GM23338 (cell line): ENCODE results near the gene TRPM3. TPM values are rescaled to one million over a fixed set of nuclear protein-coding genes. Genes with fewer than 3 reads are reported as not detected.

Experiments used
- ATAC-seq: fragments of 200-7000 bp; cut with Tn5 transposase; 3 replicates; pipeline ENCODE4 v1.9.1; 2020
- DNase-seq: peaks from one replicate; pipeline ENCODE4 v3.0.0-alpha.2; 2015; ENCODE audit warnings: low spot score
- H2AFZ ChIP-seq: fragments of 200-600 bp; sonication (generic); 2 replicates; pipeline ENCODE4 v1.8.0; 2016; ENCODE audit warnings: antibody characterized with exemption, mild to moderate bottlenecking, moderate library complexity
- H3F3A ChIP-seq: fragments of 200-600 bp; sonication (generic); replicated peaks from 2 replicates; pipeline ENCODE4 v1.8.0; 2017; ENCODE audit warnings: antibody characterized with exemption, mixed run types, low read depth
- H3K27ac ChIP-seq: fragments of 200-600 bp; sonication (generic); 2 replicates; pipeline ENCODE4 v1.6.1; 2016; ENCODE audit warnings: low read depth
- H3K27me3 ChIP-seq: fragments of 200-600 bp; sonication (generic); 2 replicates; pipeline ENCODE4 v1.8.0; 2016; ENCODE audit warnings: mild to moderate bottlenecking, mixed run types, moderate library complexity; ENCODE audit not compliant: insufficient read depth
- H3K36me3 ChIP-seq: fragments of 200-600 bp; sonication (generic); 2 replicates; pipeline ENCODE4 v1.8.0; 2016; ENCODE audit warnings: mild to moderate bottlenecking; ENCODE audit not compliant: insufficient read depth
- H3K4me1 ChIP-seq: fragments of 200-600 bp; sonication (generic); 2 replicates; pipeline ENCODE4 v1.8.0; 2016; ENCODE audit warnings: mild to moderate bottlenecking, moderate library complexity; ENCODE audit not compliant: insufficient read depth
- H3K4me2 ChIP-seq: fragments of 200-600 bp; sonication (generic); 2 replicates; pipeline ENCODE4 v1.7.1; 2017; ENCODE audit warnings: mixed run types
- H3K4me3 ChIP-seq: fragments of 200-600 bp; sonication (generic); 2 replicates; pipeline ENCODE4 v1.6.1; 2016; ENCODE audit warnings: mixed run types
- H3K79me2 ChIP-seq: fragments of 200-600 bp; sonication (generic); replicated peaks from 2 replicates; pipeline ENCODE4 v1.8.0; 2017; ENCODE audit warnings: mild to moderate bottlenecking; ENCODE audit not compliant: insufficient read depth
- H3K9me2 ChIP-seq: fragments of 200-600 bp; sonication (generic); 2 replicates; pipeline ENCODE4 v1.8.0; 2017; ENCODE audit not compliant: insufficient read depth
- H4K20me1 ChIP-seq: fragments of 200-600 bp; sonication (generic); replicated peaks from 2 replicates; pipeline ENCODE4 v1.8.0; 2017; ENCODE audit warnings: mild to moderate bottlenecking; ENCODE audit not compliant: insufficient read depth
- H3K27ac Mint-ChIP-seq: 2 replicates; pipeline ENCODE4 v1.8.0; 2020; ENCODE audit warnings: inconsistent platforms, mild to moderate bottlenecking, moderate library complexity, mixed read lengths
- H3K27me3 Mint-ChIP-seq: 3 replicates; pipeline ENCODE4 v1.8.0; 2022; ENCODE audit warnings: low read depth, mild to moderate bottlenecking, moderate library complexity, mixed read lengths, inconsistent platforms; ENCODE audit not compliant: insufficient read depth, poor library complexity
- H3K36me3 Mint-ChIP-seq: 3 replicates; pipeline ENCODE4 v1.8.0; 2021; ENCODE audit warnings: low read depth, mild to moderate bottlenecking, inconsistent platforms, moderate library complexity, mixed read lengths
- H3K4me1 Mint-ChIP-seq: 3 replicates; pipeline ENCODE4 v1.8.0; 2020; ENCODE audit warnings: mild to moderate bottlenecking, inconsistent platforms, mixed read lengths
- H3K4me3 Mint-ChIP-seq: 3 replicates; pipeline ENCODE4 v1.8.0; 2021; ENCODE audit warnings: moderate library complexity, mild to moderate bottlenecking, inconsistent platforms, mixed read lengths
- H3K9me3 Mint-ChIP-seq: 3 replicates; pipeline ENCODE4 v1.8.0; 2020; ENCODE audit warnings: moderate library complexity, mild to moderate bottlenecking, inconsistent platforms, mixed read lengths
- CREB1 ChIP-seq: fragments of 250-450 bp; sonication (Bioruptor Pico); IDR thresholded peaks from 2 replicates; pipeline ENCODE4 v1.5.0; 2020; ENCODE audit warnings: low read depth, mild to moderate bottlenecking, moderate library complexity
- CTCF ChIP-seq, 2 experiments: fragments of 200-600 bp in 1 of 2; sonication (generic) in 1 of 2; conservative IDR thresholded peaks; 2 replicates each; pipeline versions ENCODE4 v1.5.1 to v1.6.1; 2016 to 2017; ENCODE audit warnings: antibody characterized with exemption in 2 of 2, low read depth in 2 of 2, mild to moderate bottlenecking in 2 of 2, moderate library complexity in 1 of 2
- ETS1 ChIP-seq: IDR thresholded peaks from 2 replicates; pipeline ENCODE4 v1.6.1; 2016; ENCODE audit warnings: antibody characterized with exemption
- EZH2phosphoT487 ChIP-seq: fragments of 200-600 bp; sonication (generic); IDR thresholded peaks from one replicate; pipeline ENCODE4 v1.8.1; 2018; ENCODE audit warnings: antibody characterized with exemption; ENCODE audit not compliant: unreplicated experiment
- NANOG ChIP-seq: IDR thresholded peaks from 2 replicates; pipeline ENCODE4 v1.6.1; 2016; ENCODE audit warnings: antibody characterized with exemption, borderline replicate concordance
- POLR2AphosphoS5 ChIP-seq: IDR thresholded peaks from 2 replicates; pipeline ENCODE4 v1.6.1; 2016; ENCODE audit warnings: antibody characterized with exemption, low read depth
- ZNF114 ChIP-seq: fragments of 250-450 bp; sonication (Bioruptor Pico); IDR thresholded peaks from 2 replicates; pipeline ENCODE4 v1.5.0; 2020; ENCODE audit warnings: mild to moderate bottlenecking, moderate library complexity
- ZNF462 ChIP-seq: fragments of 250-450 bp; sonication (Bioruptor Pico); IDR thresholded peaks from 2 replicates; pipeline ENCODE4 v1.5.0; 2020; ENCODE audit warnings: mild to moderate bottlenecking, moderate library complexity
- polyA plus RNA-seq: library from polyadenylated mRNA; unstranded; fragments of >200 nt; fragmentation: Nextera tagmentation; extraction: Ambion mirVana; gene quantifications from 2 replicates; pipeline ENCODE4 v1.2.1, GENCODE V29; 2016
- total RNA-seq: library from RNA; depleted of rRNA; stranded (reverse); fragments of >200 nt; shearing (Covaris generic); gene quantifications from 2 replicates; pipeline ENCODE4 v1.2.3, GENCODE V29; 2014

The TRPM3 gene
- total and polyA plus RNA-seq, 2 experiments from 2014 or later = 2.8 to 8.2 TPM

- TF ChIP-seq ZNF114 (CRISPR knock-in tag) (no peak), ETS1 (no peak), NANOG (no peak), CREB1 (CRISPR knock-in tag) (no peak), CTCF (conservative IDR thresholded peaks at IDR 0.05; ENCODE audit: low read depth in 2 of 2) (no peak), POLR2AphosphoS5 (no peak), EZH2phosphoT487 (no peak)
These were observed 534.9 kb downstream of the TRPM3 start (continued) for GRCh38 chr9:70586476-70586875.

- ATAC-seq = no peak
- no peaks in the 10 kb centered on the region for H3K36me3 ChIP-seq
These were observed 539.5 kb downstream of the TRPM3 start for GRCh38 chr9:70581955-70582350.

More at GRCh38 chr9:70581955-70582350, 539.5 kb downstream of the TRPM3 start:
- Histone ChIP-seq H3F3A (no peaks in the 10 kb centered on the region), H3K4me3 (no peak overlapping the region), H3K79me2 (no peaks in the 10 kb centered on the region), H3K27ac (no peak overlapping the region), H3K27me3 (no peaks in the 10 kb centered on the region), H2AFZ (no peak overlapping the region), H3K4me2 (no peak overlapping the region), H3K9me2 (0 out of 2 replicates have a peak, but pooled peaks cover 3% of the 10 kb centered on the region), H3K4me1 (no peaks in the 10 kb centered on the region; the same call in 1 of the 2 replicates), H4K20me1 (no peaks in the 10 kb centered on the region)
- Mint-ChIP-seq H3K9me3 (no peaks in the 10 kb centered on the region), H3K27me3 (peaks cover 3% of the 10 kb centered on the region), H3K4me1 (peaks cover 11% of the 10 kb centered on the region), H3K4me3 (no peak overlapping the region), H3K36me3 (no peaks in the 10 kb centered on the region), H3K27ac (no peak overlapping the region)
- TF ChIP-seq POLR2AphosphoS5 (no peak), CTCF (conservative IDR thresholded peaks at IDR 0.05; ENCODE audit: low read depth in 2 of 2) (no peak), ZNF114 (CRISPR knock-in tag) (no peak), ZNF462 (CRISPR knock-in tag) (no peak), NANOG (no peak), EZH2phosphoT487 (no peak)
- DNase-seq = no peak
